ENCODE measurements around the gene ZBTB9.

The ZBTB9 gene

GRCh38 chr6:33442283-33442682, 12.1 kb upstream of the ZBTB9 start:
- Histone ChIP-seq H3K27ac (ENCODE audit: low read depth, low read length, poor library complexity, severe bottlenecking) (no peak overlapping the region), H2AFZ (ENCODE audit: low read length) (no peak overlapping the region), H3K4me3 (ENCODE audit: low read depth, low read length, poor library complexity, severe bottlenecking) (no peak overlapping the region), H3K27me3 (ENCODE audit: insufficient read depth, low read length) (no peaks in the 10 kb centered on the region), H3F3A (ENCODE audit: insufficient read depth, low read length) (no peaks in the 10 kb centered on the region), H3K9me2 (ENCODE audit: low read depth, low read length) (no peaks in the 10 kb centered on the region), H3K36me3 (ENCODE audit: insufficient read depth, low read length) (peaks cover 25% of the 10 kb centered on the region), H3K9ac (ENCODE audit: low read length) (no peak overlapping the region), H3K9me3 (ENCODE audit: low read length) (no peaks in the 10 kb centered on the region), H3K4me2 (ENCODE audit: low read length) (no peak overlapping the region), H3K4me1 (ENCODE audit: insufficient read depth, low read length, severe bottlenecking) (no peaks in the 10 kb centered on the region), H4K20me1 (ENCODE audit: insufficient read depth, low read length) (no peaks in the 10 kb centered on the region), H3K79me2 (ENCODE audit: insufficient read depth, low read length) (no peaks in the 10 kb centered on the region)
- TF ChIP-seq EZH2 (IDR thresholded peaks at IDR 0.05; ENCODE audit: borderline replicate concordance, low read length): no peak
- no peak for TF ChIP-seq CTCF (IDR thresholded peaks at IDR 0.05; ENCODE audit: low read length)

GRCh38 chr6:33443025-33443424, 11.4 kb upstream of the ZBTB9 start:
- Histone ChIP-seq H3K4me1 (ENCODE audit: insufficient read depth, low read length, severe bottlenecking) (no peaks in the 10 kb centered on the region), H3K79me2 (ENCODE audit: insufficient read depth, low read length) (no peaks in the 10 kb centered on the region), H3K4me2 (ENCODE audit: low read length) (no peak overlapping the region), H3K27ac (ENCODE audit: low read depth, low read length, poor library complexity, severe bottlenecking) (no peak overlapping the region), H3F3A (ENCODE audit: insufficient read depth, low read length) (no peaks in the 10 kb centered on the region), H3K4me3 (ENCODE audit: low read depth, low read length, poor library complexity, severe bottlenecking) (no peak overlapping the region), H3K36me3 (ENCODE audit: insufficient read depth, low read length) (peaks cover 24% of the 10 kb centered on the region), H3K9me2 (ENCODE audit: low read depth, low read length) (no peaks in the 10 kb centered on the region), H2AFZ (ENCODE audit: low read length) (no peak overlapping the region), H3K27me3 (ENCODE audit: insufficient read depth, low read length) (no peaks in the 10 kb centered on the region), H4K20me1 (ENCODE audit: insufficient read depth, low read length) (no peaks in the 10 kb centered on the region), H3K9ac (ENCODE audit: low read length) (no peak overlapping the region), H3K9me3 (ENCODE audit: low read length) (no peaks in the 10 kb centered on the region)
- TF ChIP-seq EZH2 (IDR thresholded peaks at IDR 0.05; ENCODE audit: borderline replicate concordance, low read length): no peak
- no peak for TF ChIP-seq CTCF (IDR thresholded peaks at IDR 0.05; ENCODE audit: low read length)

GRCh38 chr6:33443619-33444504, 10.5 kb upstream of the ZBTB9 start:
- Histone ChIP-seq H3K9me2 (ENCODE audit: low read depth, low read length) (no peaks in the 10 kb centered on the region), H3K79me2 (ENCODE audit: insufficient read depth, low read length) (no peaks in the 10 kb centered on the region), H4K20me1 (ENCODE audit: insufficient read depth, low read length) (no peaks in the 10 kb centered on the region), H3K4me2 (ENCODE audit: low read length) (no peak overlapping the region), H3K4me3 (ENCODE audit: low read depth, low read length, poor library complexity, severe bottlenecking) (no peak overlapping the region), H3K9me3 (ENCODE audit: low read length) (no peaks in the 10 kb centered on the region), H3K4me1 (ENCODE audit: insufficient read depth, low read length, severe bottlenecking) (no peaks in the 10 kb centered on the region), H3K27ac (ENCODE audit: low read depth, low read length, poor library complexity, severe bottlenecking) (no peak overlapping the region), H3K36me3 (ENCODE audit: insufficient read depth, low read length) (peaks cover 15% of the 10 kb centered on the region), H3F3A (ENCODE audit: insufficient read depth, low read length) (no peaks in the 10 kb centered on the region), H3K9ac (ENCODE audit: low read length) (no peak overlapping the region), H3K27me3 (ENCODE audit: insufficient read depth, low read length) (no peaks in the 10 kb centered on the region), H2AFZ (ENCODE audit: low read length) (no peak overlapping the region)
- TF ChIP-seq CTCF (IDR thresholded peaks at IDR 0.05; ENCODE audit: low read length) (no peak), EZH2 (IDR thresholded peaks at IDR 0.05; ENCODE audit: borderline replicate concordance, low read length) (no peak)

All from OCI-LY1 (cell line).